Measurements from ENCODE around the gene ANGPTL2. TPM values are rescaled to one million over a fixed set of nuclear protein-coding genes. Genes with fewer than 3 reads are reported as not detected.

Gene ANGPTL2
- total RNA-seq, 3 donors from 2014 or later = 4.1 to 50.9 (median 11.6) TPM

DNA sequence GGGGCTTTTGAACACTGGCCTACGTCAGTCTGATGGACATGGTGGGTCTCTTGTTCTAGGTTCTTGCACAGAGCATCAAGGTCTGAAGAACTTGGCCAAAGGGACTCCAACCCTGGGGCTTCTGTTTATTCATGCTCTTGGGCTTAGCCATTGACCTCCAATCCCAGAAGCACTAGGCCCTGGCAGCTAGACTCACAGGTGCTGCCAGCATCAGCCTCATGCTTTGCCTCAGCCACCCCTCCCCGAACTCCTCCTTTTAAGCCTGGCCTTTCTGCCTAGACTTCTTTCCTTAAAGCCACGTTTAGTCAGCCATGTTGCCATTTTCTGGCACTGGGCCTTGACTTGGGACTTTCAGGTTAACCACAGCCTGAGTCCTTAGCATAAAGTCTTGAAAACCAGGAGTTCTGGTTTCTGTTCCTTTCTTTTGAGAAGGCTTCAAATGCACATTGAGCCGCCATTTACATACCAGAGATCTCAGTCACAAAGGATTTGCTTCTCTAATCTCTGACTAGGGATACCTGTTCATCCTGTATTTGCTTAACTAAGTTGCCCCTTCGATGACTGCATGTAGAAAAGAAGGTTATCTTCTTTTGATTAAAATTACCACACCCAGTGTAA lies 54.7 kb downstream of the ANGPTL2 start:
- ATAC-seq (no peak), DNase-seq (no peak)
- H3K36me3 ChIP-seq (ENCODE audit: low read depth) = no peaks in the 10 kb centered on the region
- no peaks in the 10 kb centered on the region for H3K4me1 ChIP-seq (ENCODE audit: low read depth)
- no peak overlapping the region for H3K4me3 ChIP-seq
- no peaks in the 10 kb centered on the region for H3K9me3 ChIP-seq
- intact Hi-C loops (cut with DNase I, micrococcal nuclease) = no loop called here
- TF ChIP-seq, protein P1, sequence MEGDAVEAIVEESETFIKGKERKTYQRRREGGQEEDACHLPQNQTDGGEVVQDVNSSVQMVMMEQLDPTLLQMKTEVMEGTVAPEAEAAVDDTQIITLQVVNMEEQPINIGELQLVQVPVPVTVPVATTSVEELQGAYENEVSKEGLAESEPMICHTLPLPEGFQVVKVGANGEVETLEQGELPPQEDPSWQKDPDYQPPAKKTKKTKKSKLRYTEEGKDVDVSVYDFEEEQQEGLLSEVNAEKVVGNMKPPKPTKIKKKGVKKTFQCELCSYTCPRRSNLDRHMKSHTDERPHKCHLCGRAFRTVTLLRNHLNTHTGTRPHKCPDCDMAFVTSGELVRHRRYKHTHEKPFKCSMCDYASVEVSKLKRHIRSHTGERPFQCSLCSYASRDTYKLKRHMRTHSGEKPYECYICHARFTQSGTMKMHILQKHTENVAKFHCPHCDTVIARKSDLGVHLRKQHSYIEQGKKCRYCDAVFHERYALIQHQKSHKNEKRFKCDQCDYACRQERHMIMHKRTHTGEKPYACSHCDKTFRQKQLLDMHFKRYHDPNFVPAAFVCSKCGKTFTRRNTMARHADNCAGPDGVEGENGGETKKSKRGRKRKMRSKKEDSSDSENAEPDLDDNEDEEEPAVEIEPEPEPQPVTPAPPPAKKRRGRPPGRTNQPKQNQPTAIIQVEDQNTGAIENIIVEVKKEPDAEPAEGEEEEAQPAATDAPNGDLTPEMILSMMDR (IDR thresholded peaks at IDR 0.05) = no peak

GRCh38 chr9:127066851-127067136 lies 55.6 kb downstream of the ANGPTL2 start:
- Histone ChIP-seq H3K9me3 (no peaks in the 10 kb centered on the region), H3K4me1 (ENCODE audit: low read depth) (no peaks in the 10 kb centered on the region), H3K36me3 (ENCODE audit: low read depth) (no peaks in the 10 kb centered on the region), H3K4me3 (no peak overlapping the region)
- intact Hi-C loops (cut with DNase I, micrococcal nuclease) = no loop called here
- TF ChIP-seq, protein P1 (IDR thresholded peaks at IDR 0.05) = no peak
- no peak for ATAC-seq
- DNase-seq = no peak

DNA sequence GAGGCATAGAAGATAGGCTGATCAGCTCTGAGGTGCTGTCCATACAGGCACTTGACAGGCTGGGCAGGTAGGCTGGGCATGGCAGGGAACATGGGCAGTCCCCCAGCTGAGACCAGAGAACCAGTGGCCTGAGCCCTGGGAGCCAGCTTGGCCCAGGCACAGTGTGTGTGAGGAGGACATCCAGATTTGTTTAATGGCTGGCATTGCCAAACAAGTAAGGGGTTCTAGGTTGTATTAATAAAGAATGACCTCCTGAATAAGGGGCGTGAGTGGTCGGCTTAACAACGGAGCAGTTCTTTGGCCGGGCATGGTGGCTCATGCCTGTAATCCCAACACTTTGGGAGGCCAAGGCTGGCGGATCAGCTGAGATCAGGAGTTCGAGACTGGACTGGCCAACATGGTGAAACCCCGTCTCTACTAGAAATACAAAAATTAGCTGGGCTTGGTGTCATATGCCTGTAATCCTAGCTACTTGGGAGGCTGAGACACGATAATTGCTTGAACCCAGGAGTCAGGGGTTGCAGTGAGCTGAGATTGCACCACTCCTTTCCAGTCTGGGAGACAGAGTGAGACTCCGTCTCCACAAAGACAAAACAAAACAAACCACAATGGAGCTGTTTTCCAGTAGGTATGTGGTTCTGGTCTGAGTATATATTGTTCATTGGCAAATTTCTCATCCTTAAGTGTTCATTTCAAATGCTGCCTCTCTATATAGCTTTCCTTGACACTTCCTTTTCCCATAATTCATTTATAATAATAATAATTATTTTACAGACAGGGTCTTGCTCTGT lies 56.2 kb downstream of the ANGPTL2 start:
- TF ChIP-seq, protein P1 (IDR thresholded peaks at IDR 0.05) = no peak
- Histone ChIP-seq H3K9me3 (no peaks in the 10 kb centered on the region), H3K4me3 (no peak overlapping the region), H3K4me1 (ENCODE audit: low read depth) (no peaks in the 10 kb centered on the region), H3K36me3 (ENCODE audit: low read depth) (no peaks in the 10 kb centered on the region)
- intact Hi-C loops (cut with DNase I, micrococcal nuclease) = no loop called here
- DNase-seq = no peak
- ATAC-seq = no peak

GRCh38 chr9:127065592-127065991 lies 56.8 kb downstream of the ANGPTL2 start:
- intact Hi-C loops (cut with DNase I, micrococcal nuclease) = no loop called here
- TF ChIP-seq, protein P1 (IDR thresholded peaks at IDR 0.05) = no peak
- Histone ChIP-seq H3K9me3 (no peaks in the 10 kb centered on the region), H3K36me3 (ENCODE audit: low read depth) (no peaks in the 10 kb centered on the region), H3K4me1 (ENCODE audit: low read depth) (no peaks in the 10 kb centered on the region), H3K4me3 (no peak overlapping the region)
- no peak for DNase-seq
- ATAC-seq = no peak

DNA sequence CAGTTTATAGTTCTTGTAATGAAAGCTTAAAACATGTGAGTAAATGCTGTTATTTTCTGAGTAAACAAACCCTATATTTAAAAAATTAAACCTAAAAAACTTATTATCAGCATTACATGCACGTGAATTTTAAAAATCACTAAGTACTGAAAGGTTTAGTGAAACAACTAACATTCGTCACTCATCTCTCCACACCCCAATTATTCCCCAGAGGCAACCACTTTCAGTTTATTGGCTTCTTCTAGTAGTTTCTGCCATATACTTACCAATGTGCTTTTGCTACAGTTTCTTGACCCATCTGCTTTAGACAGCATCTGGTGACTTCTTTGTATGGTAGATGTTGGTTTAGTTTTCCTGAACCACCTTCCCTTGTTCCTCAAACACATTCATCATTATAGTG lies 58.1 kb downstream of the ANGPTL2 start:
- Histone ChIP-seq H3K4me1 (ENCODE audit: low read depth) (no peaks in the 10 kb centered on the region), H3K9me3 (no peaks in the 10 kb centered on the region), H3K36me3 (ENCODE audit: low read depth) (no peaks in the 10 kb centered on the region), H3K4me3 (no peak overlapping the region)
- intact Hi-C loops (cut with DNase I, micrococcal nuclease) = no loop called here
- DNase-seq = no peak
- TF ChIP-seq, protein P1 (IDR thresholded peaks at IDR 0.05) = no peak
- no peak for ATAC-seq

Data from mucosa of descending colon (tissue), 3 donors.